Naive B cell (primary cell): ENCODE results near the gene MTHFD1L. TPM values are rescaled to one million over a fixed set of nuclear protein-coding genes. Genes with fewer than 3 reads are reported as not detected.
"Not testable (repeated sequence)": the region's sequence is repeated elsewhere in the genome, so short reads cannot be mapped to it uniquely, and the experiment has no call there.

ENCODE experiments used
- ATAC-seq, 2 donors: fragments of 150-1000 bp; cut with Tn5 transposase; 2 replicates each; pipeline ENCODE4 v1.10.0; 2021; ENCODE audit warnings: low read depth in 2 of 2, mild to moderate bottlenecking in 2 of 2, moderate library complexity in 2 of 2
- DNase-seq: peaks from one replicate; pipeline ENCODE4 v3.0.0; 2022
- H3K27ac Mint-ChIP-seq, 6 donors: one replicate each; pipeline ENCODE4 v1.8.0; 2020 to 2022; ENCODE audit warnings: mild to moderate bottlenecking in 6 of 6, mixed read lengths in 6 of 6, moderate library complexity in 5 of 6, inconsistent platforms in 2 of 6
- H3K27me3 Mint-ChIP-seq, 3 donors: one replicate each; pipeline ENCODE4 v1.8.0; 2021 to 2022; ENCODE audit warnings: mixed read lengths in 3 of 3, mild to moderate bottlenecking in 1 of 3
- H3K36me3 Mint-ChIP-seq, 2 donors: one replicate each; pipeline ENCODE4 v1.8.0; 2020 to 2022; ENCODE audit warnings: mixed read lengths in 2 of 2, inconsistent platforms in 1 of 2, mild to moderate bottlenecking in 1 of 2
- H3K4me1 Mint-ChIP-seq, 3 donors: one replicate each; pipeline ENCODE4 v1.8.0; 2020 to 2022; ENCODE audit warnings: mixed read lengths in 3 of 3, inconsistent platforms in 1 of 3, mild to moderate bottlenecking in 1 of 3, moderate library complexity in 1 of 3
- H3K4me3 Mint-ChIP-seq, 8 donors: one replicate each; pipeline ENCODE4 v1.8.0; 2020 to 2022; ENCODE audit warnings: mild to moderate bottlenecking in 8 of 8, mixed read lengths in 8 of 8, moderate library complexity in 8 of 8, inconsistent platforms in 2 of 8
- H3K9me3 Mint-ChIP-seq, 7 donors: one replicate each; pipeline ENCODE4 v1.8.0; 2020 to 2022; ENCODE audit warnings: mixed read lengths in 7 of 7, mild to moderate bottlenecking in 5 of 7, inconsistent platforms in 2 of 7, moderate library complexity in 1 of 7
- polyA plus RNA-seq, 6 donors: library from polyadenylated mRNA; unstranded; fragments of 300-500 nt; fragmentation: Illumina TruSeq; gene quantifications; one replicate each; pipeline ENCODE4 v1.2.3, GENCODE V29; 2021; ENCODE audit warnings: low read depth in 6 of 6

MTHFD1L gene
- polyA plus RNA-seq, 6 donors from 2014 or later = 0.45 to 2.5 (median 1.5) TPM

GRCh38 chr6:151044465-151045441 lies 179.3 kb downstream of the MTHFD1L start:
- H3K27me3 Mint-ChIP-seq = no peaks in the 10 kb centered on the region
- peaks cover 33 to 34% of the 10 kb centered on the region in 2 donors for H3K36me3 Mint-ChIP-seq
- H3K4me3 Mint-ChIP-seq = no peak overlapping the region
- peaks cover 0 to 4% (median 4%) of the 10 kb centered on the region in 3 donors for H3K4me1 Mint-ChIP-seq
- ATAC-seq = no peak
- DNase-seq = no peak
- H3K9me3 Mint-ChIP-seq = peaks cover 0 to 9% (median 5%) of the 10 kb centered on the region in 7 donors
- H3K27ac Mint-ChIP-seq = peak overlapping the region in 2 of 6 donors; percentile 37 to 83

GRCh38 chr6:151045511-151046222 lies 180.2 kb downstream of the MTHFD1L start:
- Mint-ChIP-seq H3K36me3 (peaks cover 33 to 34% of the 10 kb centered on the region in 2 donors), H3K27ac (peak overlapping the region in 3 of 6 donors; percentile 54 to 83 (median 66))
- H3K4me3 Mint-ChIP-seq, H3K9me3 Mint-ChIP-seq, H3K4me1 Mint-ChIP-seq, ATAC-seq, DNase-seq, H3K27me3 Mint-ChIP-seq: not testable (repeated sequence)

- Mint-ChIP-seq H3K4me1 (no peaks in the 10 kb centered on the region), H3K27ac (no peak overlapping the region), H3K4me3 (no peak overlapping the region), H3K9me3 (peaks cover 0 to 9% (median 5%) of the 10 kb centered on the region in 7 donors), H3K36me3 (peaks cover 18 to 28% of the 10 kb centered on the region in 2 donors), H3K27me3 (no peaks in the 10 kb centered on the region)
- no peak for ATAC-seq
- no peak for DNase-seq
Observed at GRCh38 chr6:151051164-151051563, 185.7 kb downstream of the MTHFD1L start.

- Mint-ChIP-seq H3K27ac (no peak overlapping the region), H3K36me3 (peaks cover 12 to 28% of the 10 kb centered on the region in 2 donors), H3K4me1 (no peaks in the 10 kb centered on the region), H3K9me3 (peaks cover 0 to 9% (median 5%) of the 10 kb centered on the region in 7 donors), H3K4me3 (no peak overlapping the region), H3K27me3 (no peaks in the 10 kb centered on the region)
- DNase-seq = no peak
- no peak for ATAC-seq
Observed at GRCh38 chr6:151052021-151052646, 186.6 kb downstream of the MTHFD1L start.

- Mint-ChIP-seq H3K36me3 (peaks cover 0 to 9% of the 10 kb centered on the region in 2 donors), H3K27ac (no peak overlapping the region), H3K9me3 (no peaks in the 10 kb centered on the region), H3K27me3 (no peaks in the 10 kb centered on the region), H3K4me3 (no peak overlapping the region), H3K4me1 (no peaks in the 10 kb centered on the region)
- DNase-seq (no peak), ATAC-seq (no peak)
Observed at GRCh38 chr6:151054306-151054705, 188.8 kb downstream of the MTHFD1L start.

GRCh38 chr6:151056230-151056907 lies 190.9 kb downstream of the MTHFD1L start:
- Mint-ChIP-seq H3K4me3 (no peak overlapping the region), H3K4me1 (no peaks in the 10 kb centered on the region), H3K9me3 (no peaks in the 10 kb centered on the region), H3K27ac (no peak overlapping the region), H3K36me3 (peaks cover 0 to 3% of the 10 kb centered on the region in 2 donors), H3K27me3 (no peaks in the 10 kb centered on the region)
- ATAC-seq (no peak), DNase-seq (no peak)

GRCh38 chr6:151057061-151057460 lies 191.6 kb downstream of the MTHFD1L start:
- H3K9me3 Mint-ChIP-seq = no peaks in the 10 kb centered on the region
- H3K27ac Mint-ChIP-seq = peak overlapping the region in 1 of 6 donors; percentile 10
- H3K4me3 Mint-ChIP-seq = no peak overlapping the region
- ATAC-seq = no peak
- H3K27me3 Mint-ChIP-seq = no peaks in the 10 kb centered on the region
- H3K36me3 Mint-ChIP-seq = no peaks in the 10 kb centered on the region
- no peaks in the 10 kb centered on the region for H3K4me1 Mint-ChIP-seq
- no peak for DNase-seq

GRCh38 chr6:151058021-151058733 lies 192.7 kb downstream of the MTHFD1L start:
- H3K27me3 Mint-ChIP-seq = no peaks in the 10 kb centered on the region

GRCh38 chr6:151059612-151060095 lies 194.2 kb downstream of the MTHFD1L start:
- Mint-ChIP-seq H3K4me1 (no peaks in the 10 kb centered on the region), H3K4me3 (no peak overlapping the region), H3K36me3 (no peaks in the 10 kb centered on the region), H3K9me3 (no peaks in the 10 kb centered on the region), H3K27ac (peak overlapping the region in 1 of 6 donors; percentile 88), H3K27me3 (no peaks in the 10 kb centered on the region)
- DNase-seq (no peak), ATAC-seq (no peak)

More at GRCh38 chr6:151058021-151058733, 192.7 kb downstream of the MTHFD1L start:
- no peak for DNase-seq
- no peaks in the 10 kb centered on the region for H3K36me3 Mint-ChIP-seq
- H3K27ac Mint-ChIP-seq = no peak overlapping the region
- H3K9me3 Mint-ChIP-seq = no peaks in the 10 kb centered on the region
- no peak for ATAC-seq
- no peak overlapping the region for H3K4me3 Mint-ChIP-seq
- no peaks in the 10 kb centered on the region for H3K4me1 Mint-ChIP-seq

- Mint-ChIP-seq H3K36me3 (peaks cover 0 to under 1% of the 10 kb centered on the region in 2 donors), H3K4me3 (no peak overlapping the region), H3K4me1 (no peaks in the 10 kb centered on the region), H3K27ac (peak overlapping the region in 2 of 6 donors; percentile 32 to 88), H3K27me3 (no peaks in the 10 kb centered on the region), H3K9me3 (no peaks in the 10 kb centered on the region)
- ATAC-seq = no peak
- no peak for DNase-seq
Observed at GRCh38 chr6:151060096-151060765, 194.7 kb downstream of the MTHFD1L start.

- no peak overlapping the region for H3K4me3 Mint-ChIP-seq
- H3K9me3 Mint-ChIP-seq = no peaks in the 10 kb centered on the region
- H3K27ac Mint-ChIP-seq = peak overlapping the region in 1 of 6 donors; percentile 58
- ATAC-seq = no peak
- peaks cover 0 to 8% of the 10 kb centered on the region in 2 donors for H3K36me3 Mint-ChIP-seq
- H3K4me1 Mint-ChIP-seq = no peaks in the 10 kb centered on the region
- H3K27me3 Mint-ChIP-seq = no peaks in the 10 kb centered on the region
- DNase-seq = no peak
Observed at GRCh38 chr6:151060766-151061531, 195.4 kb downstream of the MTHFD1L start.
